Testis (tissue), 3 donors: Measurements from ENCODE around the gene RGS3. TPM values are rescaled to one million over a fixed set of nuclear protein-coding genes. Genes with fewer than 3 reads are reported as not detected.

ENCODE experiments used
- DNase-seq: peaks from one replicate; pipeline ENCODE4 v3.0.0-alpha.2; 2019
- H3K27ac ChIP-seq, 2 donors: fragments of 200-600 bp; sonication (generic); one replicate each; pipeline ENCODE4 v1.5.1; 2019
- H3K27me3 ChIP-seq: fragments of 200-600 bp; sonication (generic); one replicate; pipeline ENCODE4 v1.5.1; 2019
- H3K36me3 ChIP-seq: fragments of 200-600 bp; sonication (generic); one replicate; pipeline ENCODE4 v1.5.1; 2017; ENCODE audit warnings: low read depth; ENCODE audit errors: missing control alignments
- H3K4me1 ChIP-seq: fragments of 200-600 bp; sonication (generic); one replicate; pipeline ENCODE4 v1.5.1; 2019
- H3K4me3 ChIP-seq, 2 donors: fragments of 200-600 bp; sonication (generic); one replicate each; pipeline ENCODE4 v1.5.1; 2017 to 2019
- H3K9me3 ChIP-seq: fragments of 200-600 bp; sonication (generic); one replicate; pipeline ENCODE4 v1.5.1; 2017
- CTCF ChIP-seq, 3 experiments: fragments of 450-650 bp in 2 of 3; fragments of 200-600 bp in 1 of 3; sonication (generic) in 1 of 3; IDR thresholded peaks; one replicate each; pipeline ENCODE4 v1.5.1; 2016 to 2019; ENCODE audit warnings: antibody characterized with exemption in 3 of 3, mild to moderate bottlenecking in 2 of 3, moderate library complexity in 1 of 3
- POLR2A ChIP-seq: fragments of 450-650 bp; IDR thresholded peaks from one replicate; pipeline ENCODE4 v1.6.1; 2017; ENCODE audit warnings: antibody characterized with exemption, mild to moderate bottlenecking, moderate library complexity
- WGBS, 2 donors: methylation state at CpG; one replicate each; pipeline ENCODE4 v1.1.5; 2018; 5-methylcytosine and 5-hydroxymethylcytosine counted together
- intact Hi-C: fragments of 100-400 bp; cut with DNase I; formaldehyde crosslinking; loops from one replicate; pipeline ENCODE4 v1.15.1; 2023; ENCODE audit warnings: low total_unique reads
- polyA plus RNA-seq: library from polyadenylated mRNA; stranded (reverse); fragments of 350-450 nt; fragmentation: Illumina TruSeq; extraction: RNeasy Lipid Tissue Mini Kit (QIAGEN cat#74804); gene quantifications from one replicate; pipeline ENCODE4 v1.2.3, GENCODE V29; 2014; ENCODE audit warnings: low read depth, low replicate concordance; ENCODE audit not compliant: insufficient read depth
- total RNA-seq, 2 donors: library from RNA; depleted of rRNA; stranded (reverse); fragments of >200 nt; gene quantifications; one replicate each; pipeline ENCODE4 v1.2.3, GENCODE V29; 2016

The RGS3 gene
- total and polyA plus RNA-seq, 3 donors from 2014 or later, result 84.8 to 125 (median 119) TPM

GRCh38 chr9:113543296-113543981, 79.9 kb downstream of the RGS3 start:
- Histone ChIP-seq H3K9me3 (no peaks in the 10 kb centered on the region), H3K27ac (no peak overlapping the region), H3K4me1 (peaks cover 34% of the 10 kb centered on the region), H3K4me3 (no peak overlapping the region), H3K27me3 (no peaks in the 10 kb centered on the region), H3K36me3 (no peaks in the 10 kb centered on the region)
- 78 to 79% methylated on average over 5 to 10 of the region's 10 CpGs for WGBS, 2 donors
- no peak for DNase-seq
- TF ChIP-seq CTCF (IDR thresholded peaks at IDR 0.05) (no peak), POLR2A (no peak)
- intact Hi-C loops, result no loop called here

GRCh38 chr9:113543982-113544303, 80.4 kb downstream of the RGS3 start:
- DNase-seq, result no peak
- peaks cover 39% of the 10 kb centered on the region for H3K4me1 ChIP-seq
- TF ChIP-seq CTCF (IDR thresholded peaks at IDR 0.05) (no peak), POLR2A (no peak)

GRCh38 chr9:113545068-113545467, 81.5 kb downstream of the RGS3 start:
- no peaks in the 10 kb centered on the region for H3K36me3 ChIP-seq
- H3K4me3 ChIP-seq, result no peak overlapping the region
- DNase-seq, result no peak
- peaks cover 49% of the 10 kb centered on the region for H3K4me1 ChIP-seq
- 74 to 82% methylated on average over 2 of the region's 2 CpGs for WGBS, 2 donors
- TF ChIP-seq CTCF (IDR thresholded peaks at IDR 0.05) (no peak), POLR2A (no peak)
- H3K27me3 ChIP-seq, result no peaks in the 10 kb centered on the region
- no peaks in the 10 kb centered on the region for H3K9me3 ChIP-seq
- intact Hi-C loops, result no loop called here
- H3K27ac ChIP-seq, result no peak overlapping the region

More at GRCh38 chr9:113543982-113544303, 80.4 kb downstream of the RGS3 start:
- WGBS, 2 donors, result 56 to 59% methylated on average over 3 of the region's 3 CpGs
- no peaks in the 10 kb centered on the region for H3K27me3 ChIP-seq
- H3K27ac ChIP-seq, result no peak overlapping the region
- no peaks in the 10 kb centered on the region for H3K9me3 ChIP-seq
- intact Hi-C loops, result no loop called here
- no peak overlapping the region for H3K4me3 ChIP-seq
- no peaks in the 10 kb centered on the region for H3K36me3 ChIP-seq

GRCh38 chr9:113546566-113546965, 83.0 kb downstream of the RGS3 start:
- DNase-seq, result no peak
- Histone ChIP-seq H3K4me3 (no peak overlapping the region), H3K36me3 (no peaks in the 10 kb centered on the region), H3K27me3 (no peaks in the 10 kb centered on the region), H3K9me3 (no peaks in the 10 kb centered on the region), H3K4me1 (peaks cover 50% of the 10 kb centered on the region), H3K27ac (peak overlapping the region in 1 of 2 donors; percentile 57)
- no peak for TF ChIP-seq POLR2A
- TF ChIP-seq CTCF (IDR thresholded peaks at IDR 0.05), result no peak
- 89 to 92% methylated on average over 5 of the region's 5 CpGs for WGBS, 2 donors
- intact Hi-C loops, result no loop called here

- no peaks in the 10 kb centered on the region for H3K9me3 ChIP-seq
- H3K36me3 ChIP-seq, result no peaks in the 10 kb centered on the region
- H3K27ac ChIP-seq, result no peak overlapping the region
- no peaks in the 10 kb centered on the region for H3K27me3 ChIP-seq
- peaks cover 47% of the 10 kb centered on the region for H3K4me1 ChIP-seq
- no peak overlapping the region for H3K4me3 ChIP-seq
- DNase-seq, result no peak
- intact Hi-C loops, result no loop called here
- TF ChIP-seq CTCF (IDR thresholded peaks at IDR 0.05) (no peak), POLR2A (no peak)
- WGBS, 2 donors, result 88 to 90% methylated on average over 5 of the region's 5 CpGs
Measured at GRCh38 chr9:113547501-113547900, 84.0 kb downstream of the RGS3 start.
